Liver (tissue), 3 donors: ENCODE results near the gene CFI.

ENCODE experiments used
- CTCF ChIP-seq: fragments of 150-350 bp; IDR thresholded peaks from 2 replicates; pipeline ENCODE4 v1.5.1; 2017; ENCODE audit warnings: improper control_type of control experiment, low read depth, low read length; ENCODE audit not compliant: missing input control
- EGR1 ChIP-seq, 2 donors: IDR thresholded peaks; 2 replicates each; pipeline ENCODE4 v1.6.1; 2016 to 2018; ENCODE audit warnings: antibody characterized with exemption in 2 of 2, low read depth in 2 of 2
- FOXA1 ChIP-seq: IDR thresholded peaks from 2 replicates; pipeline ENCODE4 v1.6.1; 2016; ENCODE audit warnings: antibody characterized with exemption
- JUND ChIP-seq, 2 donors: IDR thresholded peaks; 2 replicates each; pipeline ENCODE4 v1.6.1; 2016; ENCODE audit warnings: antibody characterized with exemption in 2 of 2
- MAX ChIP-seq: IDR thresholded peaks from 2 replicates; pipeline ENCODE4 v1.6.1; 2016; ENCODE audit warnings: antibody characterized with exemption
- RAD21 ChIP-seq, 2 donors: IDR thresholded peaks; 2 replicates each; pipeline ENCODE4 v1.6.1; 2016; ENCODE audit warnings: antibody characterized with exemption in 2 of 2, mild to moderate bottlenecking in 2 of 2
- REST ChIP-seq: IDR thresholded peaks from 2 replicates; pipeline ENCODE4 v1.6.1; 2016; ENCODE audit warnings: antibody characterized with exemption, mild to moderate bottlenecking
- RXRA ChIP-seq, 2 donors: IDR thresholded peaks; 2 replicates each; pipeline ENCODE4 v1.6.1; 2017 to 2018; ENCODE audit warnings: antibody characterized with exemption in 2 of 2, mild to moderate bottlenecking in 1 of 2
- SP1 ChIP-seq: IDR thresholded peaks from 2 replicates; pipeline ENCODE4 v1.6.1; 2018; ENCODE audit warnings: antibody characterized with exemption, mild to moderate bottlenecking
- TAF1 ChIP-seq: conservative IDR thresholded peaks from 2 replicates; pipeline ENCODE4 v1.6.1; 2016; ENCODE audit warnings: antibody characterized with exemption, mild to moderate bottlenecking
- YY1 ChIP-seq: IDR thresholded peaks from 2 replicates; pipeline ENCODE4 v1.6.1; 2016; ENCODE audit warnings: antibody characterized with exemption, mild to moderate bottlenecking
- ZBTB33 ChIP-seq: IDR thresholded peaks from 2 replicates; pipeline ENCODE4 v1.6.1; 2016; ENCODE audit warnings: antibody characterized with exemption
- donor health status: healthy.
- donor health status: healthy.

- TF ChIP-seq REST (no peak), CTCF (no peak), RAD21 (IDR thresholded peaks at IDR 0.05) (no peak), TAF1 (no peak), JUND (IDR thresholded peaks at IDR 0.05) (no peak), FOXA1 (no peak), ZBTB33 (no peak), SP1 (no peak), EGR1 (IDR thresholded peaks at IDR 0.05; ENCODE audit: low read depth in 2 of 2) (no peak), MAX (no peak), YY1 (no peak), RXRA (IDR thresholded peaks at IDR 0.05) (no peak)
Observed at GRCh38 chr4:109730619-109731545, 70.9 kb downstream of the CFI start.
